Lower lobe of right lung (tissue), 2 donors: Measurements from ENCODE around the gene SUCLG2. TPM values are rescaled to one million over a fixed set of nuclear protein-coding genes. Genes with fewer than 3 reads are reported as not detected.

Source experiments
- ATAC-seq, 2 donors: fragments of 200-7000 bp; cut with Tn5 transposase; one replicate each; pipeline ENCODE4 v1.9.1; 2020 to 2022; ENCODE audit warnings: mild to moderate bottlenecking in 2 of 2, moderate library complexity in 2 of 2
- DNase-seq: peaks from one replicate; pipeline ENCODE4 v3.0.0-alpha.2; 2020
- H3K27ac ChIP-seq: fragments of 200-600 bp; one replicate; pipeline ENCODE4 v1.8.0; 2022
- H3K27me3 ChIP-seq: fragments of 200-600 bp; one replicate; pipeline ENCODE4 v1.8.0; 2022; ENCODE audit warnings: low read depth
- H3K36me3 ChIP-seq: fragments of 200-600 bp; one replicate; pipeline ENCODE4 v1.8.0; 2022; ENCODE audit warnings: mild to moderate bottlenecking
- H3K4me1 ChIP-seq: fragments of 200-600 bp; one replicate; pipeline ENCODE4 v1.8.0; 2022
- H3K4me3 ChIP-seq: fragments of 200-600 bp; one replicate; pipeline ENCODE4 v1.8.0; 2022; ENCODE audit warnings: mild to moderate bottlenecking
- H3K9me3 ChIP-seq: fragments of 200-600 bp; one replicate; pipeline ENCODE4 v1.8.0; 2022
- CTCF ChIP-seq: fragments of 200-600 bp; IDR thresholded peaks from one replicate; pipeline ENCODE4 v1.8.0; 2022; ENCODE audit warnings: antibody characterized with exemption, mild to moderate bottlenecking
- intact Hi-C: fragments of 100-400 bp; cut with DNase I; formaldehyde crosslinking; loops from one replicate; pipeline ENCODE4 v1.11.0; 2022
- total RNA-seq: library from RNA; stranded (reverse); fragmentation: NEBNext Ultra II Directional; extraction: Animal tissue kit (Norgen Biotek cat#: 25700); gene quantifications from one replicate; pipeline ENCODE4 v1.2.1, GENCODE V29; 2021
- donor health status: DM: no; HTN: yes; CAD: no; lungs with severe emphysema.

SUCLG2 gene
- total RNA-seq, 1 donor from 2014 or later = 50.7 TPM

DNA sequence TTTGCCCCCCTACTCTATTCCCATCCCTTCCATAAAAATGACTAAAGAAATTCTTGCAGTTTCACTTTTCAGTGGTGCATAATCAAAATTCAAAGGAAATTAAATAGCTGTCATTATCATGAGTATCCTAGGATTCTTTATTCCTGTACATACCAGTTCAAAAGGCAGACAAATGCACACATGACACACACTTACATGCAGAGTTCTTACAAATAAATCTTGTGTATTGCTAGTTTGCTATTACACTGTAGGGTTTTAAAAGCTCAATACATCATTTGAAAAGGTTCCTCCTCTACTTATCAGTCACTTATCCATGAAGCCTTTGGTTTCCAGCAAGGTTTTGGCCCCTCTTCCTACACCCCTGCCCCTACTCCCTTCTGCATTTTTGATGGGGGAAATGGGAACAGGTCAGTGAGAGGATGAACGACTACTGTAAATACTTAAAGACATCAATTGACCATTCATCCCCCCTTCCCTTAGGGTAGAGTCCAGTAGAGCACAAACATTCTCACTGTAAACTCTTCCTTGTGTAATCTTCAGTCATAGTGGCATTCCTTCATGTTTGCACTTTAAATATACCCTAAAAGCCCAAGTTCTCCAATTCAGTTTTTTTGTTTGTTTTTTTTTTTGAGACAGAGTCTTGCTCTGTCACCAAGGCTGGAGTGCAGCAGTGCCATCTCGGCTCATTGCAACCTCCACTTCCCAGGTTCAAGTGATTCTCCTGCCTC is 92.6 kb downstream of the SUCLG2 start:
- no peak for ATAC-seq
- H3K4me1 ChIP-seq = peaks cover 12% of the 10 kb centered on the region
- H3K27ac ChIP-seq = no peak overlapping the region
- no peak overlapping the region for H3K4me3 ChIP-seq
- intact Hi-C loops = no loop called here
- no peak for DNase-seq
- no peaks in the 10 kb centered on the region for H3K36me3 ChIP-seq
- no peak for TF ChIP-seq CTCF
- H3K27me3 ChIP-seq = no peaks in the 10 kb centered on the region
- H3K9me3 ChIP-seq = no peaks in the 10 kb centered on the region

GRCh38 chr3:67561266-67561665 is 93.1 kb downstream of the SUCLG2 start:
- H3K4me1 ChIP-seq = peaks cover 12% of the 10 kb centered on the region
- TF ChIP-seq CTCF = no peak
- intact Hi-C loops = no loop called here
- no peaks in the 10 kb centered on the region for H3K27me3 ChIP-seq
- ATAC-seq (no peak), DNase-seq (no peak)
- no peak overlapping the region for H3K27ac ChIP-seq
- H3K9me3 ChIP-seq = no peaks in the 10 kb centered on the region
- no peaks in the 10 kb centered on the region for H3K36me3 ChIP-seq
- no peak overlapping the region for H3K4me3 ChIP-seq

- Histone ChIP-seq H3K4me1 (peaks cover 12% of the 10 kb centered on the region), H3K27ac (no peak overlapping the region), H3K36me3 (no peaks in the 10 kb centered on the region), H3K9me3 (no peaks in the 10 kb centered on the region), H3K27me3 (no peaks in the 10 kb centered on the region), H3K4me3 (no peak overlapping the region)
- ATAC-seq = no peak
- TF ChIP-seq CTCF = no peak
- intact Hi-C loops = no loop called here
- no peak for DNase-seq
Observed at GRCh38 chr3:67559029-67559605, 95.3 kb downstream of the SUCLG2 start.

GRCh38 chr3:67558426-67558825 is 96.0 kb downstream of the SUCLG2 start:
- H3K4me3 ChIP-seq = no peak overlapping the region
- no peaks in the 10 kb centered on the region for H3K9me3 ChIP-seq
- H3K27me3 ChIP-seq = no peaks in the 10 kb centered on the region
- ATAC-seq = no peak
- intact Hi-C loops = no loop called here
- no peaks in the 10 kb centered on the region for H3K36me3 ChIP-seq
- DNase-seq = no peak
- TF ChIP-seq CTCF = no peak
- H3K27ac ChIP-seq = no peak overlapping the region
- H3K4me1 ChIP-seq = peaks cover 12% of the 10 kb centered on the region

DNA sequence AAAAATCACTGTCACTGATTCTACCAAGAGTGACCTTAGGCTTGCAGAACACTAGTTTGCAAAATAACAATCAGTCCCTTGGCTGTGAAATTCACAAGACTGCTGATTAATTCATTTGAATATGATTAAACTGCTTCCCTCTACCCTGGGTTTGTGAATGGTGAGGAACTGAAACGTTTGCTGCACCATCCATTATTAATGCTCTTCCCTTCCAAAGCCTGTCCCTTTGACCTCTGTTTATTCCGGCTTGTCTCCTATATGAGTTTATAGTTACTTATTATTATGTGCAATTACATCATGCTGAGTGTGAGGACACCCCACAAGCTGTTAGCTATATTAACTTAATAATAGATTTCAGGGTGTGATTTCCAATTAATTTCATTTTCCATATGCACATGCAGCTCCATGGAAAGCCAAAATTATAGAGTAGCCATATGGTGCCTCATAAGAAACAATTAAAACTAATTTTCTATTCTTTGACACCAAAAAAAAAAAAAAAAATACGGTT is 96.5 kb downstream of the SUCLG2 start:
- Histone ChIP-seq H3K27ac (no peak overlapping the region), H3K4me1 (peaks cover 12% of the 10 kb centered on the region), H3K36me3 (no peaks in the 10 kb centered on the region), H3K4me3 (no peak overlapping the region), H3K27me3 (no peaks in the 10 kb centered on the region), H3K9me3 (no peaks in the 10 kb centered on the region)
- no peak for TF ChIP-seq CTCF
- DNase-seq (no peak), ATAC-seq (no peak)
- intact Hi-C loops = no loop called here
